Measurements from ENCODE around the gene STK39.
A peak's percentile ranks its signal among the peaks of the same experiment; 100 is the strongest.
"Not testable (repeated sequence)": the region's sequence is repeated elsewhere in the genome, so short reads cannot be mapped to it uniquely, and the experiment has no call there.

The STK39 gene

GRCh38 chr2:168089200-168089599 is 158.2 kb downstream of the STK39 start:
- DNase-seq (ENCODE audit: low read depth), result no peak

- DNase-seq (ENCODE audit: low read depth), result no peak
Observed at GRCh38 chr2:168087401-168087800, 160.0 kb downstream of the STK39 start.

DNA sequence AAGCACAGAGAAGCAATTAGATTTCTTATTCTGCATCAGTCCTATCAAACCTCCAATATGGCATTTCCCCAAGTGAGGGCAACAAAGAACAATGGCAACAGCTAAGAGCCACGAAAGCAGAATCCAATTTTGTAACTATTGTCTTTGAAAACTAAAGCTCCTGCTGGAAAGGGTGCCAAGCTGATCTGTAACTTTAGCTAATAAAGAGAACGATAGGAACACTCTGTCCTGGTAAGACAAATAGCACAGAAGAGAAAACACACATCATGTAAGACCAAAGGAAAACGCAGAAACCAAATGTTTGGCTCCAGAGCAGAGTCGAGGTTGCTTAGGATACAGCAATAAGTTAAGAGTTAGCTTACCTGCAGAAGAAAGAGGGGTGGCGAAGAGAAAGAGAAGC is 160.5 kb downstream of the STK39 start:
- no peak for DNase-seq (ENCODE audit: low read depth)

- DNase-seq (ENCODE audit: low read depth), result no peak
Observed at GRCh38 chr2:168085801-168086361, 161.5 kb downstream of the STK39 start.

- no peak for DNase-seq (ENCODE audit: low read depth)
Observed at GRCh38 chr2:168084288-168084687, 163.1 kb downstream of the STK39 start.

DNA sequence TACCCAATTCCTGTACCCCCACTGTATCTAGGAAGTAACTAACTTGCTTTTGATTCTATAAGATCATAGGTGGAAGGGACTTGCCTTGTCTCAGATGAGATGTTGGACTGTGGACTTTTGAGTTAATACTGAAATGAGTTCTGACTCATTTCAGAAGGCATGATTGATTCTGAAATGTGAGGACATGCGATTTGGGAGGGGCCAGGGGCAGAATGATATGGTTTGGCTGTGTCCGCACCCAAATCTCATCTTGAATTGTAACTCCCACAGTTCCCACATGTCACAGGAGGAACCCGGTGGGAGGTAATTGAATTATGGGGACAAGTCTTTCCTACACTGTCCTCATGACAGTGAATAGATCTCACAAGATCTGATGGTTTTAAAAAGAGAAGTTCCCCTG is 165.9 kb downstream of the STK39 start:
- not testable (repeated sequence) for DNase-seq (ENCODE audit: low read depth)

GRCh38 chr2:168079236-168079635 is 168.2 kb downstream of the STK39 start:
- DNase-seq (ENCODE audit: low read depth), result no peak

GRCh38 chr2:168076731-168077130 is 170.7 kb downstream of the STK39 start:
- DNase-seq (ENCODE audit: low read depth), result no peak

- DNase-seq (ENCODE audit: low read depth), result no peak
Observed at GRCh38 chr2:168075446-168075845, 171.9 kb downstream of the STK39 start.

- no peak for DNase-seq (ENCODE audit: low read depth)
Observed at GRCh38 chr2:168072626-168073303, 174.6 kb downstream of the STK39 start.

- DNase-seq (ENCODE audit: low read depth), result no peak
Observed at GRCh38 chr2:168064011-168064998, 183.1 kb downstream of the STK39 start.

GRCh38 chr2:168062936-168063335 is 184.5 kb downstream of the STK39 start:
- no peak for DNase-seq (ENCODE audit: low read depth)

- no peak for DNase-seq (ENCODE audit: low read depth)
Observed at GRCh38 chr2:168062054-168062453, 185.3 kb downstream of the STK39 start.

DNA sequence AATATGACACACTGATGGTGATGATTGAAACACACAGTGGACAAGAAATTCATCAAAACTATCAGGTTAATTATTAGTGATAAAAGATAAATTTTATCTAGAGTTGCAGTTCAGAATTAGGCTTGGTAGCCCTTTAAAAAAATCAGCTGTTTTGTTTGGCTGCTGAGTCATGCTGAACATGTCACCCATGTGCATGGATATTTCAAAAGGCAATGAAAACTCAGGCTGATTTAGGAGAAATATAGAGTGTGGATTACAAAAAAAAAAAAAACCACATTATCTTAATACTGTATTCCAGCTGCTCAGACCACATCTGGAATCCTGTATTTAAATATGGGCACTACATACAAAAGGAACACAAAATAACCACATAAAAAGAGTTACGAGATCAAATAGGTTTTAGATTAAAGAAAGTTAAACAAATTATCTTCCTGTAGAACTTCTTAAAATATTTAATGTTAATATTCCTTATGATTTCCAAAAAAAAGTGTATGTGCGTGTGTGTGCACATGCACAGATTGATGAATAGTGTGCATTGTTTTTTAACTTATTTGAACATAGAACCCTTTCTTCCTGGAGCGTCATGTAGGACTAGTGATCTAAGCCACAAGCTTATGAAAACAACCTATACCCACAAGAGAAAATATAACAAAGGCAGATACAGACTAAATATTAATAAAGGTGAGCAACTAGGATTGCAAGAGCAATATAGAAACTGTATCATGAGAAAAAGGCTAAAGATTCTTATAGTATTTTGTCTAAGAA is 186.2 kb downstream of the STK39 start:
- DNase-seq (ENCODE audit: low read depth), result peak; percentile 74

DNA sequence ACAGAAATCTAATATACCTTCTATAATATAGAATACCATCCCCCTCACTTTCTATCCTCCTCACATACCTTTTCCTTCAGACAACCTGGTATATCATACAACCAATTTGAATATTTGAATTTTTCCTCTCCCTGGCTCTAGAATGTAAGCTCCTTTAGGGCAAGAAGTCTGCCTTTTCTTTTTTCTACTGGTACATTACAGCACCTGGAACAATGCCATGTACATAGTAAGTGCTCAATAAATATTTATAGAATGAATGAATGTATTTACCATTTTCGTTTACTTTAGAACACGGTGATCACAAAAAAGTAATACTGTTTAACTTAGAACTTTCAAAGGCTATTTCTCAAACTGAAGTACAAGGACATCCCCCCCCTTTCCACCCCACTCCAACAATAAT is 187.6 kb downstream of the STK39 start:
- no peak for DNase-seq (ENCODE audit: low read depth)

DNA sequence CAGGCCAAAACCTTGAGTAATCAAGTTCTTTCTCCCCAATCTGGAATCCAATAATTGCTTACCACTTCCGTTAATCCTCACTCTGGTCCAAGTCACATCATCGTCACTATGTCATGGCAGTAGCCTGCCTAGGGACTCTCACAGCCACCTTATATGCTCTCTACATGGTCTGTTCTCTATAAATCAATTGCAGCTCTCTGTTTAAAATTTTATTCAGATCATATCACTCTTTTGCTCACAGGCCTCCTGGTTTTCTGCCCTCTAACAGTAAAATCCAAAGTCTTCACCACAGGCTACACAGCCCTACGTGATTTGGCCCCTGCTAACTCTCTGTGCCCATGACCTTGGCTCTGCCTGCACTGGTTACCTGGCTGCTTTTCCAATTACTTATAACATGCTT is 188.7 kb downstream of the STK39 start:
- DNase-seq (ENCODE audit: low read depth), result no peak

- no peak for DNase-seq (ENCODE audit: low read depth)
Observed at GRCh38 chr2:168056242-168056787, 191.1 kb downstream of the STK39 start.

DNA sequence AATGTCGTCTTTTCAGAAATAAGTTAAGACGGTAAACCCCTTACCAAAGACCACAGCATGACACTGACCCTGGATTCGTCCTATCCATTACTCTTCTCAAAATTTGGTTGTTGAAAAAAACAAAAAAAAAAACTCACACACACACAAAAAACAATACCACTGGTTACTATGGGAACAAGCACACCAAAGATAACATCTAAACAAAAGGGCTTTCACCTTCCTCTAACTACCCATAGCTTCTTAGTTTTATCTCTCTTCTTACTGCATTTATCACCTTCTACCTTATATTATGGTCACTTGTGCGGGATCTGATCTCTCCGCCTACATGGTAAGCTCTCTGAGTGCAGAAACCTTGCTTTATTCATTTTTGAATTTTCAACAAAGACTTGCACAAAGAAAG is 192.7 kb downstream of the STK39 start:
- DNase-seq (ENCODE audit: low read depth), result no peak

GRCh38 chr2:168053676-168054075 is 193.7 kb downstream of the STK39 start:
- no peak for DNase-seq (ENCODE audit: low read depth)

- DNase-seq (ENCODE audit: low read depth), result no peak
Observed at GRCh38 chr2:168052773-168053172, 194.6 kb downstream of the STK39 start.

DNA sequence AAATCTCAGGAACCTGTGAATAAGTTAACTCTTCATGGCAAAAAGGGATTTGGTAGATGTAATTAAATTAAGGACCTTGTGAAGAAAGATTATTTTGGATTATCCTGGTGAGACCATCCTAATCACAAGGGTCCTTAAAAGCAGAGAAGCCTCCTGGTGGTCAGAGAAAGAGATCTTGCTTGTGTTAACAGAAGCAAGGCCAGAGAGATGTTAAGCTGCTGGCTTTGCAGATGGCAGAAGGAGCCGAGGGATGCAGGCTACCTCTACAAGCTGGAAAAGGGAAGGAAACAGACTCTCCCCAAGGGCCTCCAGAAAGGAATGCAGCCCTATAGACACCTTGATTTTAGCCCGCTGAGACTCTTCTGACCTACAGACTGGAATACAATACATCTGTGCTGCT is 197.0 kb downstream of the STK39 start:
- DNase-seq (ENCODE audit: low read depth), result no peak

GRCh38 chr2:168049609-168050008 is 197.8 kb downstream of the STK39 start:
- no peak for DNase-seq (ENCODE audit: low read depth)
